Osteocyte (in vitro differentiated cells): Measurements from ENCODE around the gene NEK9. TPM values are rescaled to one million over a fixed set of nuclear protein-coding genes. Genes with fewer than 3 reads are reported as not detected.

Experiments
- DNase-seq: peaks from one replicate; pipeline ENCODE4 v3.0.0; 2021; ENCODE audit warnings: mixed read lengths; ENCODE audit not compliant: unreplicated experiment; ENCODE audit errors: extremely low spot score
- H3K27ac Mint-ChIP-seq: one replicate; pipeline ENCODE4 v1.8.0; 2021; ENCODE audit warnings: mild to moderate bottlenecking, mixed read lengths; ENCODE audit not compliant: unreplicated experiment
- H3K27me3 Mint-ChIP-seq: one replicate; pipeline ENCODE4 v1.8.0; 2021; ENCODE audit warnings: mixed read lengths; ENCODE audit not compliant: unreplicated experiment
- H3K36me3 Mint-ChIP-seq: one replicate; pipeline ENCODE4 v1.8.0; 2021; ENCODE audit warnings: mixed read lengths; ENCODE audit not compliant: unreplicated experiment
- H3K4me1 Mint-ChIP-seq: one replicate; pipeline ENCODE4 v1.8.0; 2021; ENCODE audit warnings: mixed read lengths; ENCODE audit not compliant: unreplicated experiment
- H3K4me3 Mint-ChIP-seq: one replicate; pipeline ENCODE4 v1.8.0; 2021; ENCODE audit warnings: mild to moderate bottlenecking, moderate library complexity, mixed read lengths; ENCODE audit not compliant: unreplicated experiment
- H3K9me3 Mint-ChIP-seq: one replicate; pipeline ENCODE4 v1.8.0; 2021; ENCODE audit warnings: mixed read lengths; ENCODE audit not compliant: unreplicated experiment
- CTCF ChIP-seq: fragments of 200-600 bp; sonication (generic); IDR thresholded peaks from 2 replicates; pipeline ENCODE4 v1.5.0; 2021; ENCODE audit warnings: antibody characterized with exemption, mild to moderate bottlenecking, moderate library complexity
- total RNA-seq: library from RNA; stranded (reverse); gene quantifications from 2 replicates; pipeline ENCODE4 v1.2.1, GENCODE V29; 2021

NEK9 gene
- total RNA-seq, 1 donor from 2014 or later = 117 TPM

- no peaks in the 10 kb centered on the region for H3K27me3 Mint-ChIP-seq
- no peak for TF ChIP-seq CTCF
Measured at GRCh38 chr14:75144944-75145343, 18.1 kb upstream of the NEK9 start.

GRCh38 chr14:75143761-75144527 lies 17.1 kb upstream of the NEK9 start:
- TF ChIP-seq CTCF = no peak

More at GRCh38 chr14:75144944-75145343, 18.1 kb upstream of the NEK9 start:
- DNase-seq = no peak
- H3K36me3 Mint-ChIP-seq = peaks cover 21% of the 10 kb centered on the region
- H3K4me3 Mint-ChIP-seq = no peak overlapping the region
- peaks cover 39% of the 10 kb centered on the region for H3K4me1 Mint-ChIP-seq
- no peaks in the 10 kb centered on the region for H3K9me3 Mint-ChIP-seq
- H3K27ac Mint-ChIP-seq = peak overlapping the region; percentile 44

GRCh38 chr14:75142494-75142893 lies 15.6 kb upstream of the NEK9 start:
- H3K4me3 Mint-ChIP-seq = no peak overlapping the region

More at GRCh38 chr14:75143761-75144527, 17.1 kb upstream of the NEK9 start:
- Mint-ChIP-seq H3K27ac (peak overlapping the region; percentile 52), H3K9me3 (no peaks in the 10 kb centered on the region), H3K4me1 (peaks cover 40% of the 10 kb centered on the region), H3K4me3 (no peak overlapping the region), H3K27me3 (no peaks in the 10 kb centered on the region), H3K36me3 (peaks cover 18% of the 10 kb centered on the region)
- DNase-seq = no peak

GRCh38 chr14:75141967-75142366 lies 15.1 kb upstream of the NEK9 start:
- H3K4me3 Mint-ChIP-seq = no peak overlapping the region
- H3K36me3 Mint-ChIP-seq = peaks cover 21% of the 10 kb centered on the region
- peak; percentile 52 for TF ChIP-seq CTCF
- peak overlapping the region; percentile 61 for H3K27ac Mint-ChIP-seq
- DNase-seq = no peak
- no peaks in the 10 kb centered on the region for H3K9me3 Mint-ChIP-seq
- no peaks in the 10 kb centered on the region for H3K27me3 Mint-ChIP-seq
- H3K4me1 Mint-ChIP-seq = peaks cover 30% of the 10 kb centered on the region

More at GRCh38 chr14:75142494-75142893, 15.6 kb upstream of the NEK9 start:
- DNase-seq = no peak
- peaks cover 21% of the 10 kb centered on the region for H3K36me3 Mint-ChIP-seq
- TF ChIP-seq CTCF = no peak
- H3K9me3 Mint-ChIP-seq = no peaks in the 10 kb centered on the region
- H3K27me3 Mint-ChIP-seq = no peaks in the 10 kb centered on the region
- peak overlapping the region; percentile 61 for H3K27ac Mint-ChIP-seq
- peaks cover 36% of the 10 kb centered on the region for H3K4me1 Mint-ChIP-seq

GRCh38 chr14:75141062-75141461 lies 14.2 kb upstream of the NEK9 start:
- Mint-ChIP-seq H3K9me3 (no peaks in the 10 kb centered on the region), H3K27ac (no peak overlapping the region), H3K4me1 (peaks cover 21% of the 10 kb centered on the region), H3K27me3 (no peaks in the 10 kb centered on the region), H3K4me3 (no peak overlapping the region), H3K36me3 (peaks cover 16% of the 10 kb centered on the region)
- no peak for DNase-seq
- TF ChIP-seq CTCF = no peak
